ENCODE measurements around the gene HOXC11.

GRCh38 chr12:54009171-54010052 is 36.5 kb downstream of the HOXC11 start:
- TF ChIP-seq, protein P1, sequence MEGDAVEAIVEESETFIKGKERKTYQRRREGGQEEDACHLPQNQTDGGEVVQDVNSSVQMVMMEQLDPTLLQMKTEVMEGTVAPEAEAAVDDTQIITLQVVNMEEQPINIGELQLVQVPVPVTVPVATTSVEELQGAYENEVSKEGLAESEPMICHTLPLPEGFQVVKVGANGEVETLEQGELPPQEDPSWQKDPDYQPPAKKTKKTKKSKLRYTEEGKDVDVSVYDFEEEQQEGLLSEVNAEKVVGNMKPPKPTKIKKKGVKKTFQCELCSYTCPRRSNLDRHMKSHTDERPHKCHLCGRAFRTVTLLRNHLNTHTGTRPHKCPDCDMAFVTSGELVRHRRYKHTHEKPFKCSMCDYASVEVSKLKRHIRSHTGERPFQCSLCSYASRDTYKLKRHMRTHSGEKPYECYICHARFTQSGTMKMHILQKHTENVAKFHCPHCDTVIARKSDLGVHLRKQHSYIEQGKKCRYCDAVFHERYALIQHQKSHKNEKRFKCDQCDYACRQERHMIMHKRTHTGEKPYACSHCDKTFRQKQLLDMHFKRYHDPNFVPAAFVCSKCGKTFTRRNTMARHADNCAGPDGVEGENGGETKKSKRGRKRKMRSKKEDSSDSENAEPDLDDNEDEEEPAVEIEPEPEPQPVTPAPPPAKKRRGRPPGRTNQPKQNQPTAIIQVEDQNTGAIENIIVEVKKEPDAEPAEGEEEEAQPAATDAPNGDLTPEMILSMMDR (IDR thresholded peaks at IDR 0.05), result no peak
- TF ChIP-seq ZFX (IDR thresholded peaks at IDR 0.05; ENCODE audit: borderline replicate concordance), result no peak
